ENCODE data around the gene MYBPHL.

- TF ChIP-seq EZH2phosphoT487 (IDR thresholded peaks at IDR 0.05; ENCODE audit: borderline replicate concordance, low read depth): no peak
- TF ChIP-seq CTCF (IDR thresholded peaks at IDR 0.05): no peak
- TF ChIP-seq PBX3 (IDR thresholded peaks at IDR 0.05): no peak
- no peak for TF ChIP-seq MEF2A (IDR thresholded peaks at IDR 0.05; ENCODE audit: borderline replicate concordance, low read depth)
- TF ChIP-seq CHD2 (IDR thresholded peaks at IDR 0.05; ENCODE audit: low read length, partially characterized antibody): no peak
- TF ChIP-seq TCF12 (IDR thresholded peaks at IDR 0.05): no peak
- TF ChIP-seq SIN3A (IDR thresholded peaks at IDR 0.05; ENCODE audit: borderline replicate concordance, low read depth, low read length): no peak
- TF ChIP-seq REST (IDR thresholded peaks at IDR 0.05; ENCODE audit: low read depth, low read length): no peak
- TF ChIP-seq POLR2AphosphoS5 (IDR thresholded peaks at IDR 0.05; ENCODE audit: low read depth, low read length): no peak
- TF ChIP-seq YY1 (IDR thresholded peaks at IDR 0.05; ENCODE audit: low read depth): no peak
- no peak for TF ChIP-seq ZBTB33 (IDR thresholded peaks at IDR 0.05; ENCODE audit: borderline replicate concordance, low read depth)
- no peak for TF ChIP-seq USF1 (IDR thresholded peaks at IDR 0.05; ENCODE audit: borderline replicate concordance, low read depth)
- TF ChIP-seq MXI1 (IDR thresholded peaks at IDR 0.05; ENCODE audit: low read depth, low read length): no peak
- TF ChIP-seq RFX5 (IDR thresholded peaks at IDR 0.05; ENCODE audit: low read length): no peak
These were observed 51.6 kb downstream of the MYBPHL start for GRCh38 chr1:109255097-109255651.
